HG03159 (cell line): Measurements from ENCODE around the gene USP10.
"Not testable (repeated sequence)": the region's sequence is repeated elsewhere in the genome, so short reads cannot be mapped to it uniquely, and the experiment has no call there.

Source experiments
- ATAC-seq: cut with Tn5 transposase; IDR thresholded peaks from one replicate; pipeline ENCODE4 v1.9.1; 2021; ENCODE audit warnings: mild to moderate bottlenecking, moderate library complexity; ENCODE audit not compliant: unreplicated experiment

The USP10 gene

GRCh38 chr16:84672276-84673202 is 27.3 kb upstream of the USP10 start:
- ATAC-seq: no peak

- ATAC-seq: no peak
Observed at GRCh38 chr16:84673203-84673535, 26.6 kb upstream of the USP10 start.

GRCh38 chr16:84673561-84673960 is 26.2 kb upstream of the USP10 start:
- ATAC-seq: no peak

GRCh38 chr16:84675423-84675822 is 24.4 kb upstream of the USP10 start:
- no peak for ATAC-seq

GRCh38 chr16:84675884-84676283 is 23.9 kb upstream of the USP10 start:
- ATAC-seq: no peak

- no peak for ATAC-seq
Observed at GRCh38 chr16:84677017-84677803, 22.6 kb upstream of the USP10 start.

- no peak for ATAC-seq
Observed at GRCh38 chr16:84677849-84678248, 22.0 kb upstream of the USP10 start.

- ATAC-seq: no peak
Observed at GRCh38 chr16:84678541-84678940, 21.3 kb upstream of the USP10 start.

GRCh38 chr16:84680165-84680842 is 19.5 kb upstream of the USP10 start:
- ATAC-seq: no peak

GRCh38 chr16:84680843-84681629 is 18.8 kb upstream of the USP10 start:
- ATAC-seq: no peak

- no peak for ATAC-seq
Observed at GRCh38 chr16:84683691-84684591, 15.9 kb upstream of the USP10 start.

- ATAC-seq: no peak
Observed at GRCh38 chr16:84684592-84684965, 15.2 kb upstream of the USP10 start.

GRCh38 chr16:84685210-84685609 is 14.6 kb upstream of the USP10 start:
- no peak for ATAC-seq

- no peak for ATAC-seq
Observed at GRCh38 chr16:84686707-84687298, 13.0 kb upstream of the USP10 start.

- ATAC-seq: peak; percentile 70
Observed at GRCh38 chr16:84687715-84688114, 12.1 kb upstream of the USP10 start.

- ATAC-seq: not testable (repeated sequence)
Observed at GRCh38 chr16:84688163-84688562, 11.6 kb upstream of the USP10 start.

GRCh38 chr16:84689111-84689510 is 10.7 kb upstream of the USP10 start:
- no peak for ATAC-seq

- ATAC-seq: no peak
Observed at GRCh38 chr16:84690088-84690819, 9.5 kb upstream of the USP10 start.
